HUES6 (cell line): ENCODE results near the gene PYGB.
"Not testable (repeated sequence)": the region's sequence is repeated elsewhere in the genome, so short reads cannot be mapped to it uniquely, and the experiment has no call there.

Source experiments
- H3K27ac ChIP-seq: 2 replicates; pipeline ENCODE4 v1.7.0; 2013; ENCODE audit warnings: low read depth, mild to moderate bottlenecking, low read length, inconsistent platforms
- H3K27me3 ChIP-seq: 2 replicates; pipeline ENCODE4 v1.6.1; 2013; ENCODE audit warnings: low read length; ENCODE audit not compliant: control insufficient read depth, insufficient read depth
- H3K36me3 ChIP-seq: 2 replicates; pipeline ENCODE4 v1.6.1; 2013; ENCODE audit warnings: low read length; ENCODE audit not compliant: control insufficient read depth, insufficient read depth
- H3K4me1 ChIP-seq: 2 replicates; pipeline ENCODE4 v1.6.1; 2013; ENCODE audit warnings: low read length; ENCODE audit not compliant: control insufficient read depth, insufficient read depth
- H3K4me3 ChIP-seq: 2 replicates; pipeline ENCODE4 v1.5.1; 2013; ENCODE audit warnings: low read depth, low read length
- H3K9ac ChIP-seq: one replicate; pipeline ENCODE4 v1.6.1; 2013; ENCODE audit warnings: mild to moderate bottlenecking, low read length
- H3K9me3 ChIP-seq: 2 replicates; pipeline ENCODE4 v1.6.1; 2013; ENCODE audit warnings: low read depth, low read length; ENCODE audit not compliant: control insufficient read depth, insufficient read depth

PYGB gene

DNA sequence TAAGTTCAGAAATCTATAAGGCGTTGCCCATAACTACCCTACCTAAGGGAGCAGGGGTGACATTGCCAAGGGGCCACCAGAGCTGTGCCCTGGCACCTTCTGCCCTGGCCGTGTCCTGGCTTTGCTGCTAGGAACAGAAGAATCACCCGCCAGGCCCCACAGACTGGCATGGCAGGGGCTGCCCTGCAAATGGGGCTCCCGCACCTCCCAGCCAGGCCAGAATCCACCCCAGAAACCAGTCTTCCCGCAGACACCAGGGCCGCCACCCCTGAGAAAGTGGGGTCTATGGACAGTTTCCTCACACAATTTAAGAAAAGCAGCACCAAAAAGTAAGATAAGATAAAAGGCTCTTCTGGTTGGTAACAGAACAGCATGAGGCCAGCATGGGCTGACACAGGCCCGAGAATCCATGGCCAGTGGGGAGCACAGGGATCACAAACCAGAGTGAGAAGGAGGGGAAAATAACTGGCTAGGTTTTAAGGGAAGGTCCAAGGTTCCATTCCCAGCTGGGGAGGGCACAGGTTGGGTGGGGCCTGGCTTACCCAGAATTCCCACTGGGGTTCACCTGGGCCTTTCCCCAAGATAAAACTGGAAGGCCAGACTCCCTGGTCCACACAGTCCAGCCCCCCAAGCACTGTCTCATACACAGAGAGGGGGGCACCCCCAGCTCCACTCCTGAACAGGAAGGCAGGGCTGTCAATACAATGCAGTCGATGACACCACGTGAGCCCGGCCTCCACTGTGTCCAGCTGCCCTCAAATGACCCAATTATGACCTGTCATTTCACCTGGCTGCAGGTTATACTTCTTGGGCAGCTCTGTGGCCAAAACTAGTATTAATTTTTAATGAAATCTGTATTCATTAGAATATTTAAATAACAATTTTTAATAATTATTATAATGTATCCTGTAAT, 59.4 kb downstream of the PYGB start:
- Histone ChIP-seq H3K27ac (peak overlapping the region; percentile 9; the same call in 1 of the 2 replicates), H3K9ac (no peak overlapping the region), H3K36me3 (peaks cover 38% of the 10 kb centered on the region)

DNA sequence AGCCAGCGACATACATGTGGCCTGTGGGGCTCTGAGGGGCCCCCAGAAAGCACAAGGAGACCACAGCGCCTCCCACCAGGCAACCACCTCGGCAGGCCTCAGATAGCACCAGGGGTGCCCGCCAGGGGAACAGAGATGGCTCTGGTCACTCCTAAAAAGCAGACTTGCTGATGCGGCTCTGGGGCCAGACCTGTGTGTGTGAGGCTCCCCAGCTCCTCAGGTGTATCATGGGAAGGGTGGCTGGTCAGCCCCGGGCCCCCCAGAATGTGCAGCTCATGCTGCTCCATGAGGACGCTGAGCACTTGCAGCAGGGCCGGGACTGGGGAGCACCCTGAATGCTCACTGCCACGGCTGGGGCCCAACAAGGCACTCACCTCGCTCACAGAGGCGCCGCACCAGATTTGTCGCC, 60.2 kb downstream of the PYGB start:
- Histone ChIP-seq H3K27me3 (no peaks in the 10 kb centered on the region), H3K36me3 (peaks cover 31% of the 10 kb centered on the region), H3K4me3 (no peak overlapping the region), H3K27ac (no peak overlapping the region), H3K4me1 (peaks cover 14% of the 10 kb centered on the region), H3K9ac (no peak overlapping the region), H3K9me3 (no peaks in the 10 kb centered on the region; the same call in 1 of the 2 replicates)

More for the DNA sequence above, 59.4 kb downstream of the PYGB start:
- peaks cover 14% of the 10 kb centered on the region for H3K4me1 ChIP-seq
- H3K4me3 ChIP-seq: no peak overlapping the region
- H3K9me3 ChIP-seq: no peaks in the 10 kb centered on the region; the same call in 1 of the 2 replicates
- H3K27me3 ChIP-seq: no peaks in the 10 kb centered on the region

DNA sequence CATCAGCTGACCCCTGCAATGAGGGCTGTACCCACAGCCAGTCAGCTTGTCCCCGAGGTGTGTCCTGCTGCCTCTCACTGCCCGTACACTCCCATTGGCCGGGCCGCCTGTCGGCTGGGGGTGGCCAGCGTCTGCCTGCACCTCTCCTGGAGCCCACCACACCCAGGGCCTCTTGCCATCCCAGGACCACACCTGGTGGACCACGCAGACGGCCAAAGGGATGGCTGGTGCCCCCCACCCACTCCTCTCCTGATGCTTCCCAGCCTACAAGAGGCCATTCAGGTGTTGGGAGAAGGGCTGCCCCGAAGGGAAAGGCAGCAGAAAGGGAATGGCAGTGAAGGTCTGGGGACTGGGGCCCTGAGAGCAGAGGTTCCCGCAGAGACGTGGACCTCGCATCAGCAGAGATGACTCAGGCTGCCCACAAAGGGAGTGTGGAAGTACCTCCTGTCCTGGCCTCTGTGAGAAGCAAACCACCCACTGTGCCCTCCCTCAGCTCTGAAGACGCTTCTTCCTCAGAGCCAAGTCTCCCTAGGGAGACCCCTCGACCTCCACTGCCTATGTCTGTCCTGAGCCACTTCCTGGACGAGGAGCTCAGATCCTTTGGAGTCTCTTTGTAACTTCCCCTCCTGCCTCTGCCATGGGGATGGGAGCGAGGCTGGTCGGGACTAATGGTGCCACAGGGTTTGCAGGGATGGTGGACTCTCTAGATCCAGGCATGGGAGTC, 60.9 kb downstream of the PYGB start:
- Histone ChIP-seq H3K4me3 (no peak overlapping the region), H3K36me3 (peaks cover 30% of the 10 kb centered on the region), H3K9me3 (no peaks in the 10 kb centered on the region; the same call in 1 of the 2 replicates), H3K27ac (no peak overlapping the region), H3K27me3 (no peaks in the 10 kb centered on the region), H3K9ac (no peak overlapping the region), H3K4me1 (peaks cover 14% of the 10 kb centered on the region)

DNA sequence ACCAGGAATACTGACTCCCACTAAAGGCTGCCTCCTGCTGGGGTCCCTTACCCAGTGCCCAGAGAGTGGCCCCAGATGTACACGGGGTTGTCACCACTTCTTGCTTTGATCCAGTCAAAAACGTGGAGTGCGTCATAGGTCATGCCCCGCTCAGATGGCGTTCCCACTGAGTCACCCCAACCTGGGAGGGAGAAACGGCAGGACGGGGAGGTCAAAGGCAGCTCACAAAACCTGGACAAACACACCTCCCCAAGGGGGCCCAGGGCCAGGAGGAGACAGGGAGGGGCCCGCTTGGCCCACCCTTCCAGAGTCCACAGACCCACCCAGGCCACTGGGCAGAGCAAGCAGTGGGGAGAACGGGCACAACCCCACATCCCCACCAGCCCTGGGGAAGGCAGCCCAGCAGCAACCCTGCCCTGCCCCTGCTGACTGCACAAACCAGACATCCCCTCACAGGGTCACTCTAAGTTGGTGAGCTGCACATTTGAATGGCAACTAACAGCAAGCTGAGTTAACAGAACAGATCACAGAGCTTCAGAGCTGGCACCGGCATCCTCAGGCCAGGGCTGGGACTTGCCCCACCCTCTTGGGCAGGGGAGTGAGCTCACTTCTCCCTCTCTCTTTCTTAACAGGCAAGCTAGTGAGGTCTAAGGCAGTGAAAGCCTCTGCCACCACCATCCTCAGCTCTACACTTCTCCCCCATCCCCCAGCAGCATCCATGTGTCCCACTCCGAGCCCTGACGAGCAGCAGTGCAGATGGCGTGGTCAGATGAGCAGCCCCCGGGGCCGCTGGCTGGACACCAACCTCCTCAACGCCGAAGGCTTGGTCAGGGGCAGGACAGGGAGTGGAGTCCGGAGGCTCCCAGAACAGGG, 61.7 kb downstream of the PYGB start:
- no peaks in the 10 kb centered on the region; the same call in 1 of the 2 replicates for H3K9me3 ChIP-seq
- H3K4me1 ChIP-seq: peaks cover 14% of the 10 kb centered on the region
- H3K27ac ChIP-seq: no peak overlapping the region
- H3K4me3 ChIP-seq: no peak overlapping the region
- no peak overlapping the region for H3K9ac ChIP-seq
- H3K36me3 ChIP-seq: peaks cover 29% of the 10 kb centered on the region
- H3K27me3 ChIP-seq: no peaks in the 10 kb centered on the region

DNA sequence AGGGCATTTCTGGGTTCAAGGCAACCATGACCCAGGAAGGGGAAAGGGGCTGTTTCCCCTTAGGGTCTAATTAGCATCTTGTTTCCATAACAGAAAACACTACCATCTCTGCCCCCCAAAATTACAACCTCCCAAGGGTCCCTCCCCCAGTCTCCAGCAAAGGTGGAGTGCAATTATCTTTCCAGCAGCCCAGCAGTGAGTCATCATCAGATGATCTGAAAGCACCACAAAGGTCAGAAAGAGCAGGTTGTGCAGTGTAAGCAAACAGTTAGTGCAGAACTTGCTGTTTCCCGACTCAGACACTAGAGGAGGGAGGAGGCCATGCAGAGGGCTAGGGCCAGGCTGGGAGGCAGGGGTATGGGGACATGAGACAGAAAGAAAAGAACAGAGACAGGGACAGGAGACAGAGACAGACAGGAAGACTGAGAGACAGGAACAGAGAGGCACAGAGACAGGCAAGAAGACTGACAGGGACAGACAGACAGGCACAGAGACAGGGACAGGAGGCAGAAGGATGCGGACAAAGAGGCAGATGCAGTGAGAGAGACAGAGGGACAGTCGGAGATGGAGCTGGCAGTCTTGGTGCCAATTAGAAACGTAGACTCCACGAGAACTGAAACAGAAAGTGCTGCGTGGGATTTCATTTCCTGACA, 62.5 kb downstream of the PYGB start:
- no peaks in the 10 kb centered on the region for H3K27me3 ChIP-seq
- H3K4me3 ChIP-seq: no peak overlapping the region
- H3K4me1 ChIP-seq: peaks cover 14% of the 10 kb centered on the region
- H3K27ac ChIP-seq: no peak overlapping the region
- H3K9me3 ChIP-seq: no peaks in the 10 kb centered on the region; the same call in 1 of the 2 replicates
- H3K9ac ChIP-seq: no peak overlapping the region
- H3K36me3 ChIP-seq: peaks cover 29% of the 10 kb centered on the region

DNA sequence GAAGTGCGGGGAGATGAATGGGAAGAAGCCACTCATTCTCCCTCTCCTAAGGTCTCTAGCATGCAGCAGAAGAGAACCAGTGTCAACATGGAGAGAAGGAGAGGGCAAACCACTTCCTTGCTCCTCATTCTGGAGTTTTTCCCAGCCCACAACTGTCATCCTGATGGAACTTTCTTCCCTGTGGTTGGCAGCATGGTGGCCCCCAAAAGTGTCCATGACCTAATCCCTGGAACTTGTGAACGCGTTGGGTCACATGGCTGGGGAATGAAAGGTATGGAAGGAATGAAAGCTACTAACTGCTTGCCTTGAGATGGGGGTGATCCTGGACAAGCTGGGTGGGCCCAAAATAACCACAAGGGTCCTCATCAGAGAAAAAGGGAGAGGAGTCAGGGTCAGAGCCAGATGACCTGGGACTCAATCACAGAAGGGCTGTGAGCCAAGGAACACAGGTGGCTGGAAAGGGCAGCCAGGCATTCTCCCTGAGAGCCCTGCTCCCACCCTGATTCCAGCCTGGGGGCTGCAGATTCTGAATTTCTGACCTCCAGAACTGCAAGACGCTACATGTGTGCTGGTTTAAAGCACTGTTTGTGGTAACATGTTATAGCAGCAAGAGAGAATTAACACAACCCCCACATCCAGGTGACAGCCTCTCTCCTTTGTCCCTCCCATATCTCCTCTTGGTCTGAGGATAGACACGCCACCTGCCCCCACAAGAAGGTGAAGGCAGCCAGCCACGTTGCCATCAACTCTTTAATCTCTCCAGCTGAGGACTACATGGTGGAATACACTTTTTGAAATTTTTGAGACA, 63.2 kb downstream of the PYGB start:
- no peaks in the 10 kb centered on the region; the same call in 1 of the 2 replicates for H3K9me3 ChIP-seq
- no peak overlapping the region for H3K9ac ChIP-seq
- no peaks in the 10 kb centered on the region for H3K27me3 ChIP-seq
- peaks cover 14% of the 10 kb centered on the region for H3K4me1 ChIP-seq
- no peak overlapping the region for H3K27ac ChIP-seq
- no peak overlapping the region for H3K4me3 ChIP-seq
- peaks cover 29% of the 10 kb centered on the region for H3K36me3 ChIP-seq

DNA sequence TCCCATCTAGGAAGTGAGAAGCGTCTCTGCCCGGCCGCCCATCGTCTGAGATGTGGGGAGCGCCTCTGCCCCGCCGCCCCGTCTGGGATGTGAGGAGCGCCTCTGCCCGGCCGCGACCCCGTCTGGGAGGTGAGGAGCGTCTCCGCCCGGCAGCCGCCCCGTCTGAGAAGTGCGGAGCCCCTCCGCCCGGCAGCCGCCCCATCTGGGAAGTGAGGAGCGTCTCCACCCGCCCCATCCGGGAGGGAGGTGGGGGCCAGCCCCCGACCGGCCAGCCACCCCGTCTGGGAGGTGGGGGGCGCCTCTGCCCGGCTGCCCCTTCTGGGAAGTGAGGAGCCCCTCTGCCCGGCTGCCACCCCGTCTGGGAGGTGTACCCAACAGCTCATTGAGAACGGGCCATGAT, 64.8 kb downstream of the PYGB start:
- H3K27me3 ChIP-seq, H3K9me3 ChIP-seq, H3K9ac ChIP-seq, H3K27ac ChIP-seq, H3K4me3 ChIP-seq: not testable (repeated sequence)
- Histone ChIP-seq H3K4me1 (peaks cover 14% of the 10 kb centered on the region), H3K36me3 (peaks cover 33% of the 10 kb centered on the region)

DNA sequence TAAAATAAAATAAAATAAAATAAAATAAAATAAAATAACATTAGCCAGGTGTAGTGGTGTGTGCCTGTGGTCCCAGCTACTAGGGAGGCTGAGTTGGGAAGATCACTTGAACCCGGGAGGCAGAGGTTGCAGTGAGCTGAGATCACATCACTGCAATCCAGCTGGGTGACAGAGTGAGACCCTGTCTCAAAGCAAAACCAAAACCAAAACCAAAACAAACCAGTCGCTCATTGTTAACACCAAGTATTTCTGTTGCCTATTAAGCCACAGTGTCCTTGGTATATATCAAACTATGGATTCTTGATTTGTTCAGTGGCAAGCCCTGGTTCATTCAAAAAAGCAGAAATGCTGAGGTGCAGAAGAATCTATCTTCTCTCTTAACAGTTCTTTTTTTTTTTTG, 65.7 kb downstream of the PYGB start:
- Histone ChIP-seq H3K4me1 (peaks cover 14% of the 10 kb centered on the region), H3K27ac (no peak overlapping the region), H3K9me3 (no peaks in the 10 kb centered on the region; the same call in 1 of the 2 replicates), H3K4me3 (no peak overlapping the region), H3K27me3 (no peaks in the 10 kb centered on the region), H3K9ac (no peak overlapping the region), H3K36me3 (peaks cover 28% of the 10 kb centered on the region)

DNA sequence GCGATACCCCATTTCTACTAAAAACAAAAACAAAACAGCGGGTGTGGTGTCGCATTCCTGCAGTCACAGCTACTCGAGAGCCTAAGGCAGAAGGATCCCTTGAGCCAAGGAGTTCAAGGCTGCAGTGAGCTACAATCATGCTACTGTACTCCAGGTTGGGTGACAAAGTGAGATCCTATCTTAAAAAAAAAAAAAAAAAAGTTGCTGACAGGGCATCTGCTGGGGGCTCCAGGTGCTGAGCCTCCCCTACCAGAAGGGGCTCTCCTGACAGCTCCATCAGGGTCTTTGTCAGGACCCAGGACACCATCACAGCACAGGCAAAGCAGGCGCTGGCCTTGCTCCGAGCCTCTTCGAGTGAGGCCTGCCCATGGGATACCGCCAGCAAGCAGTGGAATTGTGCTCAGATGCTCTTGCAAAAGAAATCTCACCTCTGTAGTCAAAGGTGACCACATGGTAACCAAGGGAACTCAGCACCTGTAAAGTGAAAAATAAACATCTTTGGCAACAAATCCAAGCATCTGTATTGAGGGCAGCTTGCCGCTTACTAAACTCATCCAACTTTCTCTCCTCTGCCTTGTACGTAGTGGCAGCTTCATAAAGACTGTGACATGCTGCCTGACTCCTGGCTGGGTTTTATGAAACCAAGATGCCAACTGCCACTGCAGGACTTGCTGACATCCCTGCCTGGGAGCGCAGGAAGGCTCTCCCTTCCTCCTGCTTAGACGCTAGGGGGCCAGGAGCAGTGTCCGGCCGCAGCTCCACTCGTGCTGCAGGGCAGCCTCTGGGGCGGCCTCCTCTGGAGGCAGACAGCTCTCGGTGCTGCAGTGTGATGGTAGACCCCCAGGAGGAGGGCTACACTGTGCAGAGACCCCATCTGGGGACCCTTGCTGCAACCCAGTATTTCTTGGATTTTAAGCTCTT, 66.9 kb downstream of the PYGB start:
- no peak overlapping the region for H3K4me3 ChIP-seq
- H3K36me3 ChIP-seq: peaks cover 23% of the 10 kb centered on the region
- H3K27ac ChIP-seq: no peak overlapping the region
- peaks cover 13% of the 10 kb centered on the region for H3K4me1 ChIP-seq
- no peaks in the 10 kb centered on the region for H3K27me3 ChIP-seq
- H3K9me3 ChIP-seq: no peaks in the 10 kb centered on the region; the same call in 1 of the 2 replicates
- H3K9ac ChIP-seq: peak overlapping the region; percentile 2
